ENCODE results near the gene ANAPC4.

GRCh38 chr4:25377572-25378436, 741 bp downstream of the ANAPC4 start:
- TF ChIP-seq CTCF (IDR thresholded peaks at IDR 0.05) = no peak
- no peak for TF ChIP-seq POLR2A (IDR thresholded peaks at IDR 0.05)
- no peak for TF ChIP-seq EP300 (IDR thresholded peaks at IDR 0.05)
